GM23248 (cell line): Measurements from ENCODE around the gene ARFGAP3. TPM values are rescaled to one million over a fixed set of nuclear protein-coding genes. Genes with fewer than 3 reads are reported as not detected.

ENCODE experiments used
- DNase-seq: peaks from one replicate; pipeline ENCODE4 v3.0.0-alpha.2; 2015
- H2AFZ ChIP-seq: fragments of 200-600 bp; sonication (generic); 2 replicates; pipeline ENCODE4 v1.6.1; 2016; ENCODE audit warnings: antibody characterized with exemption
- H3F3A ChIP-seq: fragments of 200-600 bp; sonication (generic); 2 replicates; pipeline ENCODE4 v1.6.1; 2016; ENCODE audit warnings: mild to moderate bottlenecking, antibody characterized with exemption, mixed run types; ENCODE audit not compliant: insufficient read depth
- H3K27ac ChIP-seq: fragments of 200-600 bp; sonication (generic); 2 replicates; pipeline ENCODE4 v1.5.1; 2016; ENCODE audit warnings: mild to moderate bottlenecking
- H3K27me3 ChIP-seq: fragments of 200-600 bp; sonication (generic); replicated peaks from 2 replicates; pipeline ENCODE4 v1.6.1; 2016; ENCODE audit warnings: mild to moderate bottlenecking; ENCODE audit not compliant: insufficient read depth
- H3K36me3 ChIP-seq: fragments of 200-600 bp; sonication (generic); 2 replicates; pipeline ENCODE4 v1.6.1; 2016; ENCODE audit warnings: low read depth, mild to moderate bottlenecking
- H3K4me1 ChIP-seq: fragments of 200-600 bp; sonication (generic); 2 replicates; pipeline ENCODE4 v1.6.1; 2016; ENCODE audit warnings: mild to moderate bottlenecking; ENCODE audit not compliant: insufficient read depth
- H3K4me2 ChIP-seq: fragments of 200-600 bp; sonication (generic); one replicate; pipeline ENCODE4 v1.6.1; 2016; ENCODE audit warnings: mild to moderate bottlenecking; ENCODE audit not compliant: unreplicated experiment
- H3K4me3 ChIP-seq: fragments of 200-600 bp; sonication (generic); 2 replicates; pipeline ENCODE4 v1.5.1; 2016; ENCODE audit warnings: mild to moderate bottlenecking
- H3K79me2 ChIP-seq: fragments of 200-600 bp; sonication (generic); 2 replicates; pipeline ENCODE4 v1.6.1; 2016; ENCODE audit warnings: mild to moderate bottlenecking; ENCODE audit not compliant: insufficient read depth
- H3K9ac ChIP-seq: fragments of 200-600 bp; sonication (generic); 2 replicates; pipeline ENCODE4 v1.6.1; 2016; ENCODE audit warnings: mild to moderate bottlenecking
- H3K9me2 ChIP-seq: fragments of 200-600 bp; sonication (generic); 2 replicates; pipeline ENCODE4 v1.6.1; 2016; ENCODE audit warnings: mixed run types, mild to moderate bottlenecking, moderate library complexity; ENCODE audit not compliant: insufficient read depth
- H3K9me3 ChIP-seq: fragments of 200-600 bp; sonication (generic); one replicate; pipeline ENCODE4 v1.6.1; 2017; ENCODE audit warnings: low read depth
- H4K20me1 ChIP-seq: fragments of 200-600 bp; sonication (generic); 2 replicates; pipeline ENCODE4 v1.6.0; 2016; ENCODE audit not compliant: insufficient read depth
- EZH2 ChIP-seq: fragments of 200-600 bp; sonication (generic); IDR thresholded peaks from 2 replicates; pipeline ENCODE4 v1.6.1; 2018; ENCODE audit warnings: antibody characterized with exemption, mild to moderate bottlenecking; ENCODE audit not compliant: insufficient read depth, poor library complexity, severe bottlenecking
- EZH2phosphoT487 ChIP-seq: fragments of 200-600 bp; sonication (generic); IDR thresholded peaks from 2 replicates; pipeline ENCODE4 v1.6.1; 2018; ENCODE audit warnings: antibody characterized with exemption, moderate library complexity, mild to moderate bottlenecking, low read depth; ENCODE audit not compliant: insufficient read depth
- WGBS, 2 experiments: methylation state at CpG; one replicate each; pipeline ENCODE4 v1.1.6; 2015 to 2017; ENCODE audit warnings: low lambda C conversion rate in 2 of 2, low coverage in 1 of 2; ENCODE audit errors: missing lambda C conversion rate in 2 of 2; 5-methylcytosine and 5-hydroxymethylcytosine counted together
- in situ Hi-C: fragments of 300-500 bp; cut with MboI; formaldehyde crosslinking; loops from 2 replicates; pipeline ENCODE4 v1.15.0; 2020
- polyA plus RNA-seq: library from polyadenylated mRNA; unstranded; fragments of >200 nt; fragmentation: Nextera tagmentation; extraction: Ambion mirVana; gene quantifications from 2 replicates; pipeline ENCODE4 v1.2.1, GENCODE V29; 2016
- total RNA-seq: library from RNA; depleted of rRNA; stranded (reverse); fragments of >200 nt; shearing (Covaris generic); gene quantifications from 2 replicates; pipeline ENCODE4 v1.2.3, GENCODE V29; 2014

ARFGAP3 gene
- total and polyA plus RNA-seq, 2 experiments from 2014 or later = 81.5 to 96.8 TPM

GRCh38 chr22:42855211-42855610 is 1.9 kb downstream of the ARFGAP3 start:
- peaks cover 7% of the 10 kb centered on the region; the same call in 1 of the 2 replicates for H4K20me1 ChIP-seq
- H3K9me2 ChIP-seq = no peaks in the 10 kb centered on the region
- H3F3A ChIP-seq = peaks cover 15% of the 10 kb centered on the region
- no peaks in the 10 kb centered on the region for H3K9me3 ChIP-seq
- peak overlapping the region; percentile 99 for H3K27ac ChIP-seq
- H3K36me3 ChIP-seq = no peaks in the 10 kb centered on the region
- H3K4me3 ChIP-seq = peak overlapping the region; percentile 96
- peaks cover 11% of the 10 kb centered on the region for H3K4me1 ChIP-seq
- 52% methylated on average over 8 of the region's 8 CpGs for WGBS, 2 experiments
- TF ChIP-seq EZH2 (no peak), EZH2phosphoT487 (no peak)
- H3K27me3 ChIP-seq = no peaks in the 10 kb centered on the region
- peak overlapping the region; percentile 98 for H3K4me2 ChIP-seq
- H3K9ac ChIP-seq = peak overlapping the region; percentile 100
- in situ Hi-C loops = no loop called here
- no peak overlapping the region for H2AFZ ChIP-seq
- peak; percentile 51 for DNase-seq
- H3K79me2 ChIP-seq = peaks cover 64% of the 10 kb centered on the region

- Histone ChIP-seq H3F3A (peaks cover 32% of the 10 kb centered on the region), H3K4me2 (peak overlapping the region; percentile 25), H3K4me3 (no peak overlapping the region), H3K4me1 (peaks cover 27% of the 10 kb centered on the region), H2AFZ (no peak overlapping the region), H3K27ac (peak overlapping the region; percentile 51), H3K9me2 (no peaks in the 10 kb centered on the region), H3K9ac (no peak overlapping the region), H4K20me1 (peaks cover 18% of the 10 kb centered on the region; the same call in 1 of the 2 replicates), H3K9me3 (no peaks in the 10 kb centered on the region), H3K79me2 (peaks cover 96% of the 10 kb centered on the region), H3K36me3 (peaks cover 19% of the 10 kb centered on the region; the same call in 1 of the 2 replicates), H3K27me3 (no peaks in the 10 kb centered on the region)
- peak; percentile 51 for DNase-seq
- 80 to 86% methylated on average over 5 of the region's 5 CpGs for WGBS, 2 experiments
- in situ Hi-C loops = no loop called here
- TF ChIP-seq EZH2 = no peak
Measured at GRCh38 chr22:42848941-42849550, 8.0 kb downstream of the ARFGAP3 start.

GRCh38 chr22:42847110-42847509 is 10.0 kb downstream of the ARFGAP3 start:
- Histone ChIP-seq H3K9ac (no peak overlapping the region), H3K4me1 (peaks cover 41% of the 10 kb centered on the region), H3K36me3 (peaks cover 26% of the 10 kb centered on the region; the same call in 1 of the 2 replicates), H3K9me3 (no peaks in the 10 kb centered on the region), H3F3A (peaks cover 48% of the 10 kb centered on the region), H3K9me2 (no peaks in the 10 kb centered on the region), H3K27me3 (no peaks in the 10 kb centered on the region), H3K27ac (no peak overlapping the region), H4K20me1 (peaks cover 18% of the 10 kb centered on the region; the same call in 1 of the 2 replicates), H3K4me2 (no peak overlapping the region), H3K79me2 (peaks cover 96% of the 10 kb centered on the region), H2AFZ (no peak overlapping the region), H3K4me3 (no peak overlapping the region)
- no peak for DNase-seq
- 93 to 99% methylated on average over 3 of the region's 3 CpGs for WGBS, 2 experiments
- in situ Hi-C loops = no loop called here
- TF ChIP-seq EZH2 (no peak), EZH2phosphoT487 (no peak)

- no peak for TF ChIP-seq EZH2
- no peak for TF ChIP-seq EZH2phosphoT487
- peaks cover 88% of the 10 kb centered on the region for H3K79me2 ChIP-seq
- in situ Hi-C loops = no loop called here
- no peaks in the 10 kb centered on the region for H3K9me2 ChIP-seq
- peaks cover 11% of the 10 kb centered on the region; the same call in 1 of the 2 replicates for H4K20me1 ChIP-seq
- H3K4me2 ChIP-seq = no peak overlapping the region
- H3K9ac ChIP-seq = no peak overlapping the region
- H3K36me3 ChIP-seq = peaks cover 29% of the 10 kb centered on the region; the same call in 1 of the 2 replicates
- 27 to 28% methylated on average over 4 of the region's 4 CpGs for WGBS, 2 experiments
- H3K4me1 ChIP-seq = peaks cover 56% of the 10 kb centered on the region
- no peaks in the 10 kb centered on the region for H3K9me3 ChIP-seq
- no peak overlapping the region for H2AFZ ChIP-seq
- no peak overlapping the region for H3K4me3 ChIP-seq
- H3K27me3 ChIP-seq = no peaks in the 10 kb centered on the region
- DNase-seq = peak; percentile 64
- H3F3A ChIP-seq = peaks cover 70% of the 10 kb centered on the region
- peak overlapping the region; percentile 60 for H3K27ac ChIP-seq
Measured at GRCh38 chr22:42844756-42845155, 12.3 kb downstream of the ARFGAP3 start.
